GM13976 (cell line): Measurements from ENCODE around the gene UBE2M.
"Not testable (repeated sequence)": the region's sequence is repeated elsewhere in the genome, so short reads cannot be mapped to it uniquely, and the experiment has no call there.

Source experiments
- DNase-seq: peaks from one replicate; pipeline ENCODE4 v3.0.0; 2012; ENCODE audit warnings: low spot score
- CTCF ChIP-seq: IDR thresholded peaks from 2 replicates; pipeline ENCODE4 v1.5.1; 2012; ENCODE audit warnings: borderline replicate concordance, mild to moderate bottlenecking; ENCODE audit not compliant: insufficient read depth; ENCODE audit errors: extremely low read depth, missing control alignments, control extremely low read depth
- in situ Hi-C: fragments of 300-500 bp; cut with MboI; formaldehyde crosslinking; loops from one replicate; pipeline ENCODE4 v1.12.0; 2022; ENCODE audit warnings: low sequenced_read_pairs, mixed read lengths, inconsistent platforms; ENCODE audit not compliant: unreplicated experiment

UBE2M gene

GRCh38 chr19:58558066-58558622 is at the start of gene UBE2M:
TSS of gene UBE2M (minus strand) at chr19:58558611. CDS start at chr19:58558381, 230 bp downstream.
- no peak for DNase-seq
- in situ Hi-C loops, result no loop called here
- no peak for TF ChIP-seq CTCF

GRCh38 chr19:58607213-58607612 is 48.8 kb upstream of the UBE2M start:
- in situ Hi-C loops, DNase-seq: not testable (repeated sequence)

GRCh38 chr19:58606251-58606896 is 48.0 kb upstream of the UBE2M start:
- in situ Hi-C loops, DNase-seq: not testable (repeated sequence)

GRCh38 chr19:58586133-58586765 is 27.8 kb upstream of the UBE2M start:
- in situ Hi-C loops, result no loop called here
- TF ChIP-seq CTCF, result no peak
- DNase-seq, result no peak

- no peak for TF ChIP-seq CTCF
- no peak for DNase-seq
- in situ Hi-C loops, result no loop called here
Measured at GRCh38 chr19:58585442-58586132, 27.2 kb upstream of the UBE2M start.

- in situ Hi-C loops, result no loop called here
- no peak for DNase-seq
- no peak for TF ChIP-seq CTCF
Measured at GRCh38 chr19:58584498-58585441, 26.4 kb upstream of the UBE2M start.

- in situ Hi-C loops, result no loop called here
- TF ChIP-seq CTCF, result no peak
- no peak for DNase-seq
Measured at GRCh38 chr19:58582985-58583384, 24.6 kb upstream of the UBE2M start.
